ENCODE measurements around the gene BEST1. TPM values are rescaled to one million over a fixed set of nuclear protein-coding genes. Genes with fewer than 3 reads are reported as not detected.
"Not testable (repeated sequence)": the region's sequence is repeated elsewhere in the genome, so short reads cannot be mapped to it uniquely, and the experiment has no call there.

Gene BEST1
- total RNA-seq, 4 donors from 2014 or later, result 0.67 to 3.3 (median 1.9) TPM

- no peaks in the 10 kb centered on the region for H3K9me3 ChIP-seq
- H3K27ac ChIP-seq, result peak overlapping the region; percentile 15 to 57 (median 41)
- intact Hi-C loops (cut with DNase I), result no loop called here
- no peaks in the 10 kb centered on the region for H3K36me3 ChIP-seq
- TF ChIP-seq POLR2A (IDR thresholded peaks at IDR 0.05) (no peak), CTCF (IDR thresholded peaks at IDR 0.05) (no peak)
- H3K27me3 ChIP-seq, result no peaks in the 10 kb centered on the region
- H3K4me1 ChIP-seq, result peaks cover 3 to 13% of the 10 kb centered on the region in 2 donors
- H3K4me3 ChIP-seq (replicated peaks in 1 of 3), result no peak overlapping the region
- DNase-seq, result peak; percentile 84 to 89
- 44 to 51% methylated on average over 12 of the region's 12 CpGs for WGBS, 2 donors
These were observed 51.5 kb downstream of the BEST1 start for GRCh38 chr11:62001450-62002191.

GRCh38 chr11:62002283-62002682 is 52.1 kb downstream of the BEST1 start:
- DNase-seq; H3K36me3 ChIP-seq; intact Hi-C loops (cut with DNase I); H3K27ac ChIP-seq; H3K9me3 ChIP-seq; H3K27me3 ChIP-seq; H3K4me3 ChIP-seq (replicated peaks in 1 of 3): not testable (repeated sequence)
- H3K4me1 ChIP-seq, result peaks cover 3 to 13% of the 10 kb centered on the region in 2 donors
- 87 to 91% methylated on average over 8 of the region's 8 CpGs for WGBS, 2 donors

GRCh38 chr11:62004473-62004872 is 54.3 kb downstream of the BEST1 start:
- Histone ChIP-seq H3K27ac (no peak overlapping the region), H3K4me1 (peaks cover 3 to 13% of the 10 kb centered on the region in 2 donors), H3K36me3 (no peaks in the 10 kb centered on the region), H3K9me3 (no peaks in the 10 kb centered on the region), H3K4me3 (replicated peaks in 1 of 3) (no peak overlapping the region), H3K27me3 (no peaks in the 10 kb centered on the region)
- intact Hi-C loops (cut with DNase I), result no loop called here
- no peak for DNase-seq
- TF ChIP-seq CTCF (IDR thresholded peaks at IDR 0.05) (no peak), POLR2A (IDR thresholded peaks at IDR 0.05) (no peak)
- 54 to 72% methylated on average over 2 of the region's 2 CpGs for WGBS, 2 donors

GRCh38 chr11:62008193-62008592 is 58.0 kb downstream of the BEST1 start:
- DNase-seq, result no peak
- no peak overlapping the region for H3K27ac ChIP-seq
- no peak overlapping the region for H3K4me3 ChIP-seq (replicated peaks in 1 of 3)
- no peaks in the 10 kb centered on the region for H3K36me3 ChIP-seq
- H3K27me3 ChIP-seq, result no peaks in the 10 kb centered on the region
- WGBS, 2 donors, result 87 to 90% methylated on average over 1 of the region's 1 CpG
- TF ChIP-seq POLR2A (IDR thresholded peaks at IDR 0.05), result no peak
- TF ChIP-seq CTCF (IDR thresholded peaks at IDR 0.05), result no peak
- no peaks in the 10 kb centered on the region for H3K9me3 ChIP-seq
- intact Hi-C loops (cut with DNase I), result no loop called here
- peaks cover 6 to 9% of the 10 kb centered on the region in 2 donors for H3K4me1 ChIP-seq

- intact Hi-C loops (cut with DNase I), result no loop called here
- H3K4me1 ChIP-seq, result peaks cover 6 to 16% of the 10 kb centered on the region in 2 donors
- no peaks in the 10 kb centered on the region for H3K36me3 ChIP-seq
- DNase-seq, result no peak
- H3K4me3 ChIP-seq (replicated peaks in 1 of 3), result no peak overlapping the region
- no peaks in the 10 kb centered on the region for H3K9me3 ChIP-seq
- TF ChIP-seq POLR2A (IDR thresholded peaks at IDR 0.05), result no peak
- TF ChIP-seq CTCF (IDR thresholded peaks at IDR 0.05), result no peak
- H3K27me3 ChIP-seq, result no peaks in the 10 kb centered on the region
- WGBS, 2 donors, result 96 to 98% methylated on average over 4 of the region's 4 CpGs
- no peak overlapping the region for H3K27ac ChIP-seq
These were observed 60.9 kb downstream of the BEST1 start for GRCh38 chr11:62010935-62011528.
